ENCODE measurements around the gene MYADML2. TPM values are rescaled to one million over a fixed set of nuclear protein-coding genes. Genes with fewer than 3 reads are reported as not detected.

Gene MYADML2
- total and polyA plus RNA-seq, 10 of the 15 experiments (the other 5 are each of a cell fraction or from before 2014, with no cell fraction given), result not detected

DNA sequence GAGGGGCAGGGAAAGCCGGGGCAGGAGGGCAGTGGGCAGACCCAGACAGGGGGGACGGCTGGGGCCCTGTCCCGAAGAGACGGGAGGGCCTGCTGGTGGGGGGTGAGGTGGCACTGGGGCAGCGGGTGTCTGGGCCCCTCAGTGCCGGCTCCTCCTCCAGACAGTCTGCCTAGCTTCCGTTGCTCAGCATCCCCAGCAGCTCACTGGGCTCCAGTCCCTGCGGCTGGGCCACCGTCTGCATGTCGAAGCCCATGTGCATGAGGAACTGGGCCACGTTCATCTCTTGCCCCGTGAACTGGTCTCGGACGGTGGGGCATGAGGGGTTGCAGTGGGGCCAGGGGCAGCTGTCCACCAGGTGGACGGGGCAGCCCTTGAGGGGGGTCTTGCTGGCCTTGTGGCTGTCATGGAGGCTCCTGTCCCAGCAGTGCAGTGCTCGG is 5.8 kb upstream of the MYADML2 start:
- Histone ChIP-seq H3K36me3 (ENCODE audit: control insufficient read depth in 2 of 2, insufficient read depth in 2 of 2, low read length in 1 of 2) (no peaks in the 10 kb centered on the region), H3K4me3 (no peak overlapping the region), H3K27ac (ENCODE audit: control insufficient read depth, insufficient read depth) (no peak overlapping the region), H3K9me3 (replicated peaks; ENCODE audit: control insufficient read depth, insufficient read depth, low read length) (no peaks in the 10 kb centered on the region), H3K4me2 (ENCODE audit: control insufficient read depth, insufficient read depth) (no peak overlapping the region), H3K9ac (ENCODE audit: control insufficient read depth, insufficient read depth, low read length) (no peak overlapping the region), H3K27me3 (replicated peaks in 1 of 2; ENCODE audit: control insufficient read depth in 2 of 2, insufficient read depth in 2 of 2, low read length in 1 of 2) (no peaks in the 10 kb centered on the region), H3K4me1 (ENCODE audit: control insufficient read depth, insufficient read depth, low read length) (no peaks in the 10 kb centered on the region), H3K79me2 (ENCODE audit: control insufficient read depth, insufficient read depth, low read length) (no peaks in the 10 kb centered on the region), H2AFZ (ENCODE audit: control insufficient read depth, low read depth, low read length) (no peak overlapping the region), H4K20me1 (ENCODE audit: control insufficient read depth, insufficient read depth) (no peaks in the 10 kb centered on the region)
- 55% methylated on average over 11 of the region's 16 CpGs for WGBS (ENCODE audit: insufficient coverage, insufficient replicate concordance, low lambda C conversion rate, missing lambda C conversion rate)
- in situ Hi-C loops (cut with MboI), result no loop called here
- DNase-seq (ENCODE audit: low read depth, low spot score) (no peak), FAIRE-seq (no peak), ATAC-seq (no peak)
- BruUV-seq (replicated peaks), result no TSS peak
- intact Hi-C loops (cut with micrococcal nuclease; ENCODE audit: unreplicated experiment), result no loop called here
- ChIA-PET SMC1A (ENCODE audit: uncharacterized antibody, unreplicated experiment) (interaction anchor here (0.5 to 0.6 kb wide), 2 partner anchors 184 to 224 kb away, joined by 3 read pairs; no protein-coding TSS in a partner anchor), POLR2A (interaction anchor here (0.6 kb wide), 1 partner anchor 680 kb away, joined by 3 read pairs; no protein-coding TSS in a partner anchor), CTCF (interaction anchor here (1.1 to 2.0 kb wide), 2 partner anchors 69 to 83 kb away, joined by 3 to 11 read pairs; partner anchors contain the start of gene CENPX), RAD21 (ENCODE audit: unreplicated experiment) (no interaction called here)
- TF ChIP-seq CEBPB (IDR thresholded peaks at IDR 0.05; ENCODE audit: borderline replicate concordance in 1 of 2, low read depth in 2 of 2, low read length in 2 of 2), result no peak
- no peak for TF ChIP-seq MTA3 (IDR thresholded peaks at IDR 0.05; ENCODE audit: borderline replicate concordance, low read length)
- TF ChIP-seq RAD21 (IDR thresholded peaks at IDR 0.05; ENCODE audit: insufficient read depth, low read depth, low read length), result no peak
- TF ChIP-seq TCF3 (IDR thresholded peaks at IDR 0.05; ENCODE audit: borderline replicate concordance, insufficient read depth, low read depth, low read length), result no peak
- no peak for TF ChIP-seq YY1 (IDR thresholded peaks at IDR 0.05; ENCODE audit: low read depth, low read length)
- TF ChIP-seq PAX8 (IDR thresholded peaks at IDR 0.05), result no peak
- TF ChIP-seq SUPT20H (IDR thresholded peaks at IDR 0.05; ENCODE audit: borderline replicate concordance, control insufficient read depth, low read depth, low read length), result no peak
- no peak for TF ChIP-seq HDGF (IDR thresholded peaks at IDR 0.05)
- no peak for TF ChIP-seq LARP7 (IDR thresholded peaks at IDR 0.05)
- no peak for TF ChIP-seq PAX5 (IDR thresholded peaks at IDR 0.05; ENCODE audit: borderline replicate concordance, low read depth, low read length)
- TF ChIP-seq, protein P1, sequence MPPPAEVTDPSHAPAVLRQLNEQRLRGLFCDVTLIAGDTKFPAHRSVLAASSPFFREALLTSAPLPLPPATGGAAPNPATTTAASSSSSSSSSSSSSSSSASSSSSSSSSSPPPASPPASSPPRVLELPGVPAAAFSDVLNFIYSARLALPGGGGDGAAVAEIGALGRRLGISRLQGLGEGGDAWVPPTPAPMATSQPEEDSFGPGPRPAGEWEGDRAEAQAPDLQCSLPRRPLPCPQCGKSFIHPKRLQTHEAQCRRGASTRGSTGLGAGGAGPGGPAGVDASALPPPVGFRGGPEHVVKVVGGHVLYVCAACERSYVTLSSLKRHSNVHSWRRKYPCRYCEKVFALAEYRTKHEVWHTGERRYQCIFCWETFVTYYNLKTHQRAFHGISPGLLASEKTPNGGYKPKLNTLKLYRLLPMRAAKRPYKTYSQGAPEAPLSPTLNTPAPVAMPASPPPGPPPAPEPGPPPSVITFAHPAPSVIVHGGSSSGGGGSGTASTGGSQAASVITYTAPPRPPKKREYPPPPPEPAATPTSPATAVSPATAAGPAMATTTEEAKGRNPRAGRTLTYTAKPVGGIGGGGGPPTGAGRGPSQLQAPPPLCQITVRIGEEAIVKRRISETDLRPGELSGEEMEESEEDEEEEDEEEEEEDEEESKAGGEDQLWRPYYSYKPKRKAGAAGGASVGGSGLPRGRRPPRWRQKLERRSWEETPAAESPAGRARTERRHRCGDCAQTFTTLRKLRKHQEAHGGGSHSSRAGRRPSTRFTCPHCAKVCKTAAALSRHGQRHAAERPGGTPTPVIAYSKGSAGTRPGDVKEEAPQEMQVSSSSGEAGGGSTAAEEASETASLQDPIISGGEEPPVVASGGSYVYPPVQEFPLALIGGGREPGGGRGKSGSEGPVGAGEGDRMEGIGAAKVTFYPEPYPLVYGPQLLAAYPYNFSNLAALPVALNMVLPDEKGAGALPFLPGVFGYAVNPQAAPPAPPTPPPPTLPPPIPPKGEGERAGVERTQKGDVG (CRISPR knock-in tag; IDR thresholded peaks at IDR 0.05), result no peak
- TF ChIP-seq, protein P2, sequence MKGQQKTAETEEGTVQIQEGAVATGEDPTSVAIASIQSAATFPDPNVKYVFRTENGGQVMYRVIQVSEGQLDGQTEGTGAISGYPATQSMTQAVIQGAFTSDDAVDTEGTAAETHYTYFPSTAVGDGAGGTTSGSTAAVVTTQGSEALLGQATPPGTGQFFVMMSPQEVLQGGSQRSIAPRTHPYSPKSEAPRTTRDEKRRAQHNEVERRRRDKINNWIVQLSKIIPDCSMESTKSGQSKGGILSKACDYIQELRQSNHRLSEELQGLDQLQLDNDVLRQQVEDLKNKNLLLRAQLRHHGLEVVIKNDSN (IDR thresholded peaks at IDR 0.05; ENCODE audit: borderline replicate concordance, extremely low read length, insufficient read depth, low read depth, low read length), result no peak
- TF ChIP-seq, protein P3, sequence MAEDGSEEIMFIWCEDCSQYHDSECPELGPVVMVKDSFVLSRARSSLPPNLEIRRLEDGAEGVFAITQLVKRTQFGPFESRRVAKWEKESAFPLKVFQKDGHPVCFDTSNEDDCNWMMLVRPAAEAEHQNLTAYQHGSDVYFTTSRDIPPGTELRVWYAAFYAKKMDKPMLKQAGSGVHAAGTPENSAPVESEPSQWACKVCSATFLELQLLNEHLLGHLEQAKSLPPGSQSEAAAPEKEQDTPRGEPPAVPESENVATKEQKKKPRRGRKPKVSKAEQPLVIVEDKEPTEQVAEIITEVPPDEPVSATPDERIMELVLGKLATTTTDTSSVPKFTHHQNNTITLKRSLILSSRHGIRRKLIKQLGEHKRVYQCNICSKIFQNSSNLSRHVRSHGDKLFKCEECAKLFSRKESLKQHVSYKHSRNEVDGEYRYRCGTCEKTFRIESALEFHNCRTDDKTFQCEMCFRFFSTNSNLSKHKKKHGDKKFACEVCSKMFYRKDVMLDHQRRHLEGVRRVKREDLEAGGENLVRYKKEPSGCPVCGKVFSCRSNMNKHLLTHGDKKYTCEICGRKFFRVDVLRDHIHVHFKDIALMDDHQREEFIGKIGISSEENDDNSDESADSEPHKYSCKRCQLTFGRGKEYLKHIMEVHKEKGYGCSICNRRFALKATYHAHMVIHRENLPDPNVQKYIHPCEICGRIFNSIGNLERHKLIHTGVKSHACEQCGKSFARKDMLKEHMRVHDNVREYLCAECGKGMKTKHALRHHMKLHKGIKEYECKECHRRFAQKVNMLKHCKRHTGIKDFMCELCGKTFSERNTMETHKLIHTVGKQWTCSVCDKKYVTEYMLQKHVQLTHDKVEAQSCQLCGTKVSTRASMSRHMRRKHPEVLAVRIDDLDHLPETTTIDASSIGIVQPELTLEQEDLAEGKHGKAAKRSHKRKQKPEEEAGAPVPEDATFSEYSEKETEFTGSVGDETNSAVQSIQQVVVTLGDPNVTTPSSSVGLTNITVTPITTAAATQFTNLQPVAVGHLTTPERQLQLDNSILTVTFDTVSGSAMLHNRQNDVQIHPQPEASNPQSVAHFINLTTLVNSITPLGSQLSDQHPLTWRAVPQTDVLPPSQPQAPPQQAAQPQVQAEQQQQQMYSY (CRISPR knock-in tag; IDR thresholded peaks at IDR 0.05), result no peak
- TF ChIP-seq HDAC2 (IDR thresholded peaks at IDR 0.05), result no peak
- no peak for TF ChIP-seq RELA (IDR thresholded peaks at IDR 0.05; ENCODE audit: borderline replicate concordance, partially characterized antibody)
- TF ChIP-seq KDM1A (IDR thresholded peaks at IDR 0.05; ENCODE audit: borderline replicate concordance), result no peak

Data from GM12878 (cell line).